Measurements from ENCODE around the gene ZNF740. TPM values are rescaled to one million over a fixed set of nuclear protein-coding genes. Genes with fewer than 3 reads are reported as not detected.

The ZNF740 gene
- total RNA-seq, 1 experiment from 2014 or later = 49.7 TPM

DNA sequence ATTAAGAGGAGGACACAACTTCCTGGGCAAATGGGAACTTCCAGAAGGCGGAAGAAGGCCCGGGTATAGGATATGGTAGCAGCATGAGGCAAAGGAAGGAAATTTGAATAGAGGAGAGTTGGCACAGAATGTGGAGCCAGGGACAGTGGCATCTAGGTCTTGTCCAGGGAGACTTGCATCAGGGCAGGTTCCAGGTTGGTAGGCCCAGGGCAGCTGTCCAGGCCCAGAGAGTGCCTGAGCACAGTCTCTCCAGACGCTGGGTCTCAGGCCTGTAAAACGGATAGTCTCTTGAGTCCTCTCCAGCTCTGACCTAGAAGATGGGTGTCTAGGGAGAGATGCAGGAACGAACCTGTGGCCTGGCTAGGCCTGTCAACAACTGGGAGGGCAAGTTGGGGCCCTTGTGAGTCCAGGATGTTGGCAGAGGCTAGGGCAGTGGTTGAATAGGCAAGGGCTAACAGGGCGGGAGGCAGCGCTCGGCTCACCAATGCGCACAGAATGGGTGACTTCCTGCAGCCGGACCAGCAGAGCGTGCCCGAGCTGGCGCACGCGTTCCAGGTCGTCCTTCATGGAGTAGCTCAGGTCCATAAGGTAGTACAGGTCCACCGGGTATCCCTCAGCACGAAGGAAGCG, 16.6 kb downstream of the ZNF740 start:
- intact Hi-C loops (cut with micrococcal nuclease) = no loop called here
- no peak overlapping the region for H2AFZ ChIP-seq (ENCODE audit: low read depth, low read length, poor library complexity, severe bottlenecking)
- 0 out of 2 replicates have a peak, but pooled peaks have one; percentile 3 for ATAC-seq

GRCh38 chr12:53198486-53199110, 18.1 kb downstream of the ZNF740 start:
- Histone ChIP-seq H3K9ac (ENCODE audit: low read length) (no peak overlapping the region), H3K27me3 (ENCODE audit: insufficient read depth, low read length) (no peaks in the 10 kb centered on the region), H3K27ac (ENCODE audit: low read depth, low read length) (no peak overlapping the region), H3K4me2 (ENCODE audit: low read length) (no peak overlapping the region), H3K9me2 (ENCODE audit: insufficient read depth) (no peaks in the 10 kb centered on the region), H3K4me3 (replicated peaks in 1 of 2; ENCODE audit: low read depth in 1 of 2, low read length in 2 of 2) (no peak overlapping the region), H3K36me3 (ENCODE audit: control insufficient read depth in 1 of 2, insufficient read depth in 2 of 2, low read length in 2 of 2) (no peaks in the 10 kb centered on the region), H3K9me3 (ENCODE audit: control insufficient read depth in 1 of 2, insufficient read depth in 1 of 2, low read depth in 1 of 2, low read length in 2 of 2) (no peaks in the 10 kb centered on the region), H2AFZ (ENCODE audit: low read depth, low read length, poor library complexity, severe bottlenecking) (no peak overlapping the region), H3K79me2 (ENCODE audit: insufficient read depth, low read length) (no peaks in the 10 kb centered on the region), H3K4me1 (ENCODE audit: control insufficient read depth in 1 of 2, insufficient read depth in 2 of 2, low read length in 2 of 2) (peaks cover 3 to 26% of the 10 kb centered on the region in 2 experiments; a peak in 3 of 4 replicates), H4K20me1 (ENCODE audit: insufficient read depth) (no peaks in the 10 kb centered on the region)
- DNase-seq (ENCODE audit: low read depth, low spot score) = no peak
- BruUV-seq (replicated peaks) = no TSS peak
- ChIA-PET CTCF (interaction anchor here (0.6 to 3.3 kb wide), 7 partner anchors 8 to 303 kb away, joined by 3 to 36 read pairs (median 4); partner anchors contain the start of gene TARBP2), POLR2A (no interaction called here), RAD21 (ENCODE audit: low non-redundant PET in 1 of 2, low total read pairs in 2 of 2, uncharacterized antibody in 2 of 2, unreplicated experiment in 2 of 2) (interaction anchor here in 1 of 2 experiments (1.6 kb wide), 1 partner anchor 133 kb away, joined by 3 read pairs; no protein-coding TSS in a partner anchor)
- ATAC-seq = no peak
- intact Hi-C loops (cut with micrococcal nuclease) = no loop called here
- no peak for TF ChIP-seq RAD21 (IDR thresholded peaks at IDR 0.05; ENCODE audit: low read depth)
- no peak for TF ChIP-seq JUND (IDR thresholded peaks at IDR 0.05)
- TF ChIP-seq, protein P1, sequence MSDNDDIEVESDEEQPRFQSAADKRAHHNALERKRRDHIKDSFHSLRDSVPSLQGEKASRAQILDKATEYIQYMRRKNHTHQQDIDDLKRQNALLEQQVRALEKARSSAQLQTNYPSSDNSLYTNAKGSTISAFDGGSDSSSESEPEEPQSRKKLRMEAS (IDR thresholded peaks at IDR 0.05) = no peak

More for the DNA sequence above, 16.6 kb downstream of the ZNF740 start:
- ChIA-PET RAD21 (ENCODE audit: low non-redundant PET in 1 of 2, low total read pairs in 2 of 2, uncharacterized antibody in 2 of 2, unreplicated experiment in 2 of 2) (interaction anchor here (0.6 to 1.1 kb wide), 3 partner anchors 22 to 131 kb away, joined by 3 to 4 read pairs (median 3); no protein-coding TSS in a partner anchor), POLR2A (interaction anchor here (0.8 to 1.1 kb wide), 3 partner anchors 9 to 131 kb away, joined by 3 to 4 read pairs (median 3); partner anchors contain the start of gene ESPL1), CTCF (interaction anchor here (0.8 to 3.3 kb wide), 20 partner anchors 9 to 312 kb away, joined by 3 to 36 read pairs (median 4); partner anchors contain the start of genes AAAS, CSAD, PFDN5 and SPRYD3)
- DNase-seq (ENCODE audit: low read depth, low spot score) = no peak
- Histone ChIP-seq H3K9me2 (ENCODE audit: insufficient read depth) (no peaks in the 10 kb centered on the region), H3K27me3 (ENCODE audit: insufficient read depth, low read length) (no peaks in the 10 kb centered on the region), H3K4me2 (ENCODE audit: low read length) (no peak overlapping the region), H3K9me3 (ENCODE audit: control insufficient read depth in 1 of 2, insufficient read depth in 1 of 2, low read depth in 1 of 2, low read length in 2 of 2) (no peaks in the 10 kb centered on the region), H3K9ac (ENCODE audit: low read length) (no peak overlapping the region), H3K36me3 (ENCODE audit: control insufficient read depth in 1 of 2, insufficient read depth in 2 of 2, low read length in 2 of 2) (no peaks in the 10 kb centered on the region), H3K27ac (ENCODE audit: low read depth, low read length) (no peak overlapping the region; the same call in 1 of the 2 replicates), H3K4me1 (ENCODE audit: control insufficient read depth in 1 of 2, insufficient read depth in 2 of 2, low read length in 2 of 2) (peaks cover 3 to 26% of the 10 kb centered on the region in 2 experiments; a peak in 3 of 4 replicates), H3K4me3 (replicated peaks in 1 of 2; ENCODE audit: low read depth in 1 of 2, low read length in 2 of 2) (no peak overlapping the region), H3K79me2 (ENCODE audit: insufficient read depth, low read length) (no peaks in the 10 kb centered on the region), H4K20me1 (ENCODE audit: insufficient read depth) (no peaks in the 10 kb centered on the region)
- no TSS peak for BruUV-seq (replicated peaks)
- no peak for TF ChIP-seq JUND (IDR thresholded peaks at IDR 0.05)
